Erythroblast (primary cell): Measurements from ENCODE around the gene TMEM25.

Experiments
- GATA1 ChIP-seq: IDR thresholded peaks from 2 replicates; pipeline ENCODE4 v1.6.1; 2011; ENCODE audit warnings: low read depth, mild to moderate bottlenecking, control low read depth, low read length, moderate library complexity
- POLR2A ChIP-seq: IDR thresholded peaks from 2 replicates; pipeline ENCODE4 v1.6.1; 2011; ENCODE audit warnings: mild to moderate bottlenecking, low read length

- no peak for TF ChIP-seq POLR2A
- TF ChIP-seq GATA1, result no peak
Observed at GRCh38 chr11:118528511-118528910, 2.5 kb upstream of the TMEM25 start.
